H1 (cell line): Measurements from ENCODE around the gene TRIM45. TPM values are rescaled to one million over a fixed set of nuclear protein-coding genes. Genes with fewer than 3 reads are reported as not detected.
"Not testable (repeated sequence)": the region's sequence is repeated elsewhere in the genome, so short reads cannot be mapped to it uniquely, and the experiment has no call there.

Experiments
- CTCF ChIA-PET: fragments of 300-600 bp; sonication (Branson Sonifier 250); formaldehyde crosslinking; loops from one replicate; lab custom pipeline; 2021; ENCODE audit not compliant: partially characterized antibody; lab: Charles Lee
- POLR2A ChIA-PET: fragments of 300-600 bp; sonication (Branson Sonifier 250); formaldehyde crosslinking; loops from one replicate; lab custom pipeline; 2021; ENCODE audit warnings: inconsistent platforms; ENCODE audit not compliant: partially characterized antibody; lab: Charles Lee
- DNase-seq, 2 experiments: peaks; one replicate each; pipeline versions ENCODE4 v3.0.0 to v3.0.0-alpha.2; 2010 to 2022; ENCODE audit warnings: low spot score in 2 of 2, low read depth in 1 of 2, mixed read lengths in 1 of 2
- FAIRE-seq: peaks from 2 replicates; lab custom pipeline; 2011; peaks lifted over from hg19 to GRCh38; lab: Jason Lieb, UNC
- H2AFZ ChIP-seq: 2 replicates; pipeline ENCODE4 v1.8.1; 2012; ENCODE audit warnings: low read length, inconsistent platforms
- H2AK5ac ChIP-seq: 2 replicates; pipeline ENCODE4 v1.6.1; 2013; ENCODE audit warnings: low read depth, low read length
- H2BK120ac ChIP-seq: replicated peaks from 2 replicates; pipeline ENCODE3; 2013; ENCODE audit warnings: low read depth, low read length, inconsistent platforms
- H2BK12ac ChIP-seq: 2 replicates; pipeline ENCODE4 v1.6.1; 2013; ENCODE audit warnings: low read depth, low read length
- H2BK15ac ChIP-seq: 2 replicates; pipeline ENCODE4 v1.6.1; 2013; ENCODE audit warnings: low read length
- H2BK20ac ChIP-seq: 2 replicates; pipeline ENCODE4 v1.6.1; 2013; ENCODE audit warnings: low read length
- H2BK5ac ChIP-seq: 2 replicates; pipeline ENCODE4 v1.6.1; 2013; ENCODE audit warnings: low read depth, low read length
- H3K14ac ChIP-seq: 2 replicates; pipeline ENCODE4 v1.6.1; 2013; ENCODE audit warnings: inconsistent platforms; ENCODE audit not compliant: insufficient read length
- H3K18ac ChIP-seq: 2 replicates; pipeline ENCODE4 v1.6.1; 2013; ENCODE audit warnings: low read length; ENCODE audit errors: extremely low read depth
- H3K23ac ChIP-seq: 2 replicates; pipeline ENCODE4 v1.6.1; 2013; ENCODE audit warnings: inconsistent platforms; ENCODE audit not compliant: insufficient read length
- H3K23me2 ChIP-seq: 2 replicates; pipeline ENCODE4 v1.6.1; 2013; ENCODE audit warnings: low read depth, low read length
- H3K27ac ChIP-seq: 2 replicates; pipeline ENCODE4 v1.6.1; 2011; ENCODE audit warnings: low read depth, low read length, inconsistent platforms
- H3K27me3 ChIP-seq, 4 experiments: replicated peaks in 1 of 4; 1 replicate in 1 of 4; 2 replicates in 3 of 4; pipeline versions ENCODE4 v1.6.1 to v1.8.1; 2011 to 2013; ENCODE audit warnings: low read length in 3 of 4, mild to moderate bottlenecking in 3 of 4, inconsistent platforms in 2 of 4, mixed read lengths in 2 of 4, moderate library complexity in 1 of 4; ENCODE audit not compliant: control insufficient read depth in 3 of 4, insufficient read depth in 3 of 4; ENCODE audit errors: extremely low read depth in 1 of 4
- H3K36me3 ChIP-seq, 4 experiments: 2 replicates each; pipeline versions ENCODE4 v1.6.1 to v1.8.1; 2011 to 2013; ENCODE audit warnings: mild to moderate bottlenecking in 4 of 4, low read length in 3 of 4, moderate library complexity in 2 of 4, control low read depth in 1 of 4, inconsistent platforms in 1 of 4; ENCODE audit not compliant: insufficient read depth in 4 of 4, control insufficient read depth in 2 of 4
- H3K4ac ChIP-seq: replicated peaks from 2 replicates; pipeline ENCODE3; 2013; ENCODE audit warnings: low read length, low read depth, mixed read lengths, inconsistent platforms; ENCODE audit not compliant: insufficient read length
- H3K4me1 ChIP-seq, 4 experiments: replicated peaks in 1 of 4; 1 replicate in 1 of 4; 2 replicates in 3 of 4; pipeline versions ENCODE4 v1.6.1 to v1.8.1; 2011 to 2013; ENCODE audit warnings: low read length in 3 of 4, inconsistent platforms in 2 of 4, mixed read lengths in 1 of 4; ENCODE audit not compliant: insufficient read depth in 4 of 4, control insufficient read depth in 3 of 4
- H3K4me2 ChIP-seq, 2 experiments: 2 replicates each; pipeline versions ENCODE4 v1.6.1 to v1.8.1; 2011 to 2013; ENCODE audit warnings: low read depth in 2 of 2, low read length in 2 of 2, control low read depth in 1 of 2, inconsistent platforms in 1 of 2, mild to moderate bottlenecking in 1 of 2; ENCODE audit not compliant: insufficient read depth in 1 of 2
- H3K4me3 ChIP-seq, 4 experiments: fragments of 200-600, 300-600 bp in 1 of 4; sonication (generic), shearing (Covaris generic), sonication (Bioruptor Twin) in 1 of 4; 2 replicates each; pipeline versions ENCODE4 v1.5.1 to v1.8.1; 2011 to 2016; ENCODE audit warnings: low read length in 4 of 4, low read depth in 3 of 4, control low read depth in 2 of 4, inconsistent platforms in 2 of 4, mild to moderate bottlenecking in 2 of 4, mixed read lengths in 1 of 4, moderate library complexity in 1 of 4; ENCODE audit not compliant: insufficient read depth in 2 of 4; ENCODE audit errors: extremely low read depth in 1 of 4
- H3K56ac ChIP-seq: replicated peaks from 2 replicates; pipeline ENCODE3; 2013; ENCODE audit warnings: low read depth, mild to moderate bottlenecking, mixed read lengths, low read length, inconsistent platforms; ENCODE audit not compliant: insufficient read length
- H3K79me1 ChIP-seq: 2 replicates; pipeline ENCODE4 v1.6.1; 2013; ENCODE audit warnings: low read depth, low read length, control low read depth
- H3K79me2 ChIP-seq, 2 experiments: 2 replicates each; pipeline versions ENCODE4 v1.6.1 to v1.8.1; 2012 to 2013; ENCODE audit warnings: low read length in 2 of 2, mild to moderate bottlenecking in 2 of 2, inconsistent platforms in 1 of 2; ENCODE audit not compliant: insufficient read depth in 2 of 2, control insufficient read depth in 1 of 2
- H3K9ac ChIP-seq, 4 experiments: replicated peaks in 1 of 4; 1 replicate in 1 of 4; 2 replicates in 3 of 4; pipeline versions ENCODE4 v1.6.1 to v1.8.1; 2011 to 2013; ENCODE audit warnings: low read depth in 3 of 4, low read length in 3 of 4, control low read depth in 2 of 4, mild to moderate bottlenecking in 2 of 4, moderate library complexity in 2 of 4, inconsistent platforms in 1 of 4; ENCODE audit errors: extremely low read depth in 1 of 4
- H3K9me3 ChIP-seq, 2 experiments: 2 replicates each; pipeline versions ENCODE4 v1.6.1 to v1.8.1; 2012 to 2013; ENCODE audit warnings: mild to moderate bottlenecking in 2 of 2, moderate library complexity in 2 of 2, control low read depth in 1 of 2, inconsistent platforms in 1 of 2, low read depth in 1 of 2, low read length in 1 of 2, mixed read lengths in 1 of 2; ENCODE audit not compliant: insufficient read depth in 2 of 2
- H4K20me1 ChIP-seq, 2 experiments: replicated peaks in 1 of 2; 2 replicates each; pipeline versions ENCODE3 to v1.8.1; 2011 to 2013; ENCODE audit warnings: inconsistent platforms in 2 of 2, low read length in 2 of 2, mild to moderate bottlenecking in 1 of 2; ENCODE audit not compliant: insufficient read depth in 2 of 2, control insufficient read depth in 1 of 2
- H4K5ac ChIP-seq: 2 replicates; pipeline ENCODE4 v1.6.1; 2013; ENCODE audit warnings: low read length, low read depth, mixed read lengths, inconsistent platforms; ENCODE audit not compliant: insufficient read length
- H4K8ac ChIP-seq: 2 replicates; pipeline ENCODE4 v1.8.0; 2013; ENCODE audit warnings: mild to moderate bottlenecking, moderate library complexity, low read length, inconsistent platforms; ENCODE audit not compliant: insufficient read depth; ENCODE audit errors: extremely low read depth
- H4K91ac ChIP-seq: replicated peaks from 2 replicates; pipeline ENCODE3; 2013; ENCODE audit warnings: low read length, mixed read lengths, inconsistent platforms; ENCODE audit not compliant: insufficient read length
- WGBS, 2 experiments: shearing (Covaris generic) in 1 of 2; methylation state at CpG; one replicate each; pipeline versions ENCODE4 v1.1.6 to v1.1.7; 2013 to 2015; ENCODE audit warnings: low lambda C conversion rate in 2 of 2, mixed read lengths in 2 of 2, inconsistent platforms in 1 of 2, low coverage in 1 of 2, missing lambda C conversion rate in 1 of 2; ENCODE audit not compliant: insufficient replicate concordance in 2 of 2, insufficient coverage in 1 of 2, insufficient read length in 1 of 2; ENCODE audit errors: extremely low coverage in 1 of 2, missing lambda C conversion rate in 1 of 2; 5-methylcytosine and 5-hydroxymethylcytosine counted together
- polyA plus RNA-seq, 7 experiments: library from polyadenylated mRNA; depleted of rRNA in 3 of 7; stranded (reverse) in 5 of 7; unstranded in 2 of 7; fragments of >200 nt in 5 of 7; fragments of 200-250 nt in 2 of 7; gene quantifications; 1 replicate in 5 of 7; 2 replicates in 1 of 7; 4 replicates in 1 of 7; pipeline versions ENCODE4 v1.2.1 to v1.2.3, GENCODE V29; 2011 to 2013; ENCODE audit warnings: missing spikeins in 2 of 7, mixed read lengths in 2 of 7
- total RNA-seq: library from RNA; stranded (reverse); fragmentation: NEBNext Ultra II Directional; extraction: Animal tissue kit (Norgen Biotek cat#: 25700); gene quantifications from 2 replicates; pipeline ENCODE4 v1.2.1, GENCODE V29; 2021

The TRIM45 gene
- total and polyA plus RNA-seq, 2 of the 8 experiments (the other 6 are each of a cell fraction or from before 2014, with no cell fraction given) = 13.7 to 16.7 TPM

GRCh38 chr1:117119144-117119543, 2.4 kb downstream of the TRIM45 start:
- not testable (repeated sequence) for H4K5ac ChIP-seq, H3K9ac ChIP-seq, H3K9me3 ChIP-seq, H4K91ac ChIP-seq, DNase-seq, H3K4ac ChIP-seq, H2BK120ac ChIP-seq, H2BK5ac ChIP-seq, H3K23ac ChIP-seq, H4K8ac ChIP-seq, H4K20me1 ChIP-seq, H2BK12ac ChIP-seq, H3K27ac ChIP-seq, H3K14ac ChIP-seq, H2AFZ ChIP-seq, H2AK5ac ChIP-seq, H3K18ac ChIP-seq, H2BK15ac ChIP-seq, H3K4me3 ChIP-seq, FAIRE-seq, H2BK20ac ChIP-seq, H3K79me1 ChIP-seq, H3K23me2 ChIP-seq, H3K4me2 ChIP-seq, H3K79me2 ChIP-seq, H3K56ac ChIP-seq, H3K27me3 ChIP-seq
- ChIA-PET CTCF (interaction anchor here (0.9 to 13.2 kb wide), 5 partner anchors 10 to 761 kb away, joined by 3 to 114 read pairs (median 3); no protein-coding TSS in a partner anchor), POLR2A (interaction anchor here (0.7 to 1.1 kb wide), 4 partner anchors 8 to 167 kb away, joined by 3 read pairs; partner anchors contain the start of gene TTF2)
- 93% methylated on average over 10 of the region's 10 CpGs; no CpG with 5 or more reads in 1 of the 2 experiments for WGBS, 2 experiments
- Histone ChIP-seq H3K4me1 (peaks cover 2 to 14% (median 8%) of the 10 kb centered on the region in 4 experiments), H3K36me3 (peaks cover 11 to 39% (median 28%) of the 10 kb centered on the region in 4 experiments)
